HEK293T (cell line): ENCODE data around the gene IL22RA1.
A peak's percentile ranks its signal among the peaks of the same experiment; 100 is the strongest.

Experiments used
- CTCF ChIA-PET: fragments of 350-600 bp; formaldehyde crosslinking; extraction: SDS; loops from one replicate; lab custom pipeline; 2021; ENCODE audit warnings: antibody characterized with exemption, inconsistent platforms; lab: Yijun Ruan, JAX
- POLR2A ChIA-PET: fragments of 350-600 bp; formaldehyde crosslinking; extraction: SDS; loops from one replicate; lab custom pipeline; 2020; ENCODE audit warnings: antibody characterized with exemption, inconsistent platforms; lab: Yijun Ruan, JAX
- DNase-seq: peaks from one replicate; pipeline ENCODE4 v3.0.0; 2012; ENCODE audit warnings: mixed read lengths; ENCODE audit errors: extremely low spot score
- ARNT ChIP-seq: fragments of 450-650 bp; IDR thresholded peaks from 2 replicates; pipeline ENCODE4 v1.6.1; 2017; ENCODE audit warnings: mild to moderate bottlenecking
- BHLHE40 ChIP-seq: fragments of 450-650 bp; IDR thresholded peaks from 2 replicates; pipeline ENCODE4 v1.6.1; 2016; ENCODE audit warnings: mild to moderate bottlenecking, moderate library complexity, borderline replicate concordance
- CTBP1 ChIP-seq: fragments of 450-650 bp; IDR thresholded peaks from 2 replicates; pipeline ENCODE4 v1.6.1; 2016; ENCODE audit warnings: borderline replicate concordance
- ELF4 ChIP-seq: fragments of 450-650 bp; IDR thresholded peaks from 2 replicates; pipeline ENCODE4 v1.6.1; 2017; ENCODE audit warnings: antibody characterized with exemption
- FOXA1 ChIP-seq: fragments of 450-650 bp; IDR thresholded peaks from 2 replicates; pipeline ENCODE4 v1.6.1; 2016; ENCODE audit warnings: mild to moderate bottlenecking
- FOXK2 ChIP-seq: fragments of 450-650 bp; IDR thresholded peaks from 2 replicates; pipeline ENCODE4 v1.6.1; 2016; ENCODE audit warnings: mild to moderate bottlenecking
- FOXM1 ChIP-seq: fragments of 450-650 bp; IDR thresholded peaks from 2 replicates; pipeline ENCODE4 v1.6.1; 2017; ENCODE audit warnings: mild to moderate bottlenecking, borderline replicate concordance
- HDGF ChIP-seq: fragments of 450-650 bp; IDR thresholded peaks from 2 replicates; pipeline ENCODE4 v1.6.1; 2017; ENCODE audit warnings: antibody characterized with exemption, borderline replicate concordance
- L3MBTL2 ChIP-seq: fragments of 450-650 bp; conservative IDR thresholded peaks from 2 replicates; pipeline ENCODE4 v1.6.1; 2016; ENCODE audit warnings: mild to moderate bottlenecking
- LEF1 ChIP-seq: fragments of 450-650 bp; IDR thresholded peaks from 2 replicates; pipeline ENCODE4 v1.6.1; 2017; ENCODE audit warnings: mild to moderate bottlenecking, borderline replicate concordance
- NFRKB ChIP-seq: fragments of 450-650 bp; IDR thresholded peaks from 2 replicates; pipeline ENCODE4 v1.6.1; 2016; ENCODE audit warnings: mild to moderate bottlenecking, moderate library complexity
- PKNOX1 ChIP-seq: fragments of 450-650 bp; IDR thresholded peaks from 2 replicates; pipeline ENCODE4 v1.6.1; 2016
- SP1 ChIP-seq: fragments of 450-650 bp; IDR thresholded peaks from 2 replicates; pipeline ENCODE4 v1.6.1; 2017
- SUZ12 ChIP-seq: fragments of 450-650 bp; IDR thresholded peaks from 2 replicates; pipeline ENCODE4 v1.6.1; 2016; ENCODE audit warnings: mild to moderate bottlenecking
- TARDBP ChIP-seq: fragments of 450-650 bp; IDR thresholded peaks from 2 replicates; pipeline ENCODE4 v1.6.1; 2016
- ZNF384 ChIP-seq: fragments of 450-650 bp; IDR thresholded peaks from 2 replicates; pipeline ENCODE4 v1.6.1; 2016

IL22RA1 gene

DNA sequence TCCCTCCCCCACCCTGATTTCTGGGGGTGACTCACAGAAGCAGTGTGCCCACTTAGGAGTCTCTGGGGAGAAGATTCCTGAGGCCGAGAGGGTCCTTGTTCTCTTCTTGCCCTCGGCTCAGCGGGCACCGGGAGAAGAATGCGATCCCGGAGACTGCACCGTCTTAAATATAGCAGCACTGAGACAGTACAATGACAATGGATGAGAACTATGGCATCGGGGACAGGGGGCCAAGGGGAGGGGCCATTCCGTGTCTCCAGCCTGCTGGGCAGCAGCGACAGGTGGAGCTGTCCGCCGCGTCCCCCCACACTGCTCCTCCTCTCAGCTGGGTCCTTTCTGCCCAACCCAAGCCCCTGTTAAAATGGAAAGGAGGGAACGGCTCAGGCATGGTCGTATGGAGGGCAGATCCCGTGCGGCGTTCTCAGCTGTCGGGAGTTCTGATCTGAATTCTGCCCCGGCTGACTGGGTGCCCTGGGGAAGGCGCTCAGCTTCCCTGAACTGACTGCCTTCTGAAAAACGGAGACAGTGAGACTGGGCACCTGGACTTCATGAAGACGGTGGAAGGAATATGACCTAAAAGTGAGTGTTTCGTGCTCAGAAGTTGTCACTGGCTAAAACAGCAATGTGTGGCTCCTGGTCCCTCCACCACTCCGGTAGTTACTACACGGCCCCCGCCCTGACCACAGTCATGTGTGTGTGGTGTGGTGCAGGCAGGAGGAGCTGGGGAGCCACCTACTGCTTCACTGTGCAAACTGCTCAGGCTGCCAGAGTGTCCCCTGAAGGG is 30.8 kb downstream of the IL22RA1 start, which contains the start of gene MYOM3:
TSS of gene MYOM3 (minus strand) at position 140 of the 784 bp plus-strand sequence. CDS start 3,499 bp downstream, outside the sequence.
- peak; percentile 68 for DNase-seq
- TF ChIP-seq TARDBP, result no peak
- no peak for TF ChIP-seq FOXM1
- no peak for TF ChIP-seq ZNF384
- no peak for TF ChIP-seq SP1
- no peak for TF ChIP-seq BHLHE40
- ChIA-PET CTCF (interaction anchor here (0.7 to 1.0 kb wide), 2 partner anchors 41 to 202 kb away, joined by 3 to 5 read pairs; no protein-coding TSS in a partner anchor), POLR2A (interaction anchor here (0.5 to 1.9 kb wide), 2 partner anchors 131 to 306 kb away, joined by 3 to 6 read pairs; partner anchors contain the start of gene SRSF10)

DNA sequence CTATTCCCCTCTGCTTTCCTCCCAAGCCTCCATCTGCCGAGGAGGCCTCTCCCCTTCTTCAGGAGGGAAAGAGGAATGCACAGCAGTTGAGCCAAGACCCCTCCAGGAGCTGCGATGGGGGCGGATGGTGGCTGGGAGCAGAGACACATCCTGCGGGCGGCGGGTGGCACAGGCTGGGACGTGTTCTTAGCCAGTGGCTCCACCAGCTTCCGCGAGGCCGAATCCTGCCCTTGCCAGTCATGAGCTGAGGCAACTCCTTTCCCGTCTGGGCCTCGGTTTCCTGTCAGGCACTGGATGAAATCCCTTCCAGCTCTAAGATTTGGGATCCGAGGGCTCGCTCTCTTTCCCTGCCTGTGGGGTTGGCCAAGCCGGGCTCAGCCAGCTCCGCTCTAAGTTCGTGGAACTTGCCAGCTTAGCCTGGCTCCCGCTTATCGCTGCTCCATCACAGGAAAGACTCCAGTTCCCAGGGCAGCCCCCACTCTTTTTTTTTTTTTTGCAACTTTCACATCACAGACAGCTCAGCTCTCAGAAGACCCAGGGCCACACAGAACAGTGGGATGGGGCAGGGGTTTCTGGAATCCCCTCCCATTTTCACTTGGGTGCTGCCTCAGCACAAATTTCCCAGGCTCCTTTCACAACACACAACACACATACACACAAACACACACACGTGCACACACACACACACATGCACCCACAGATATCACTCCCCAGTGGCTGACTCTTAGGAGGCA is 31.5 kb downstream of the IL22RA1 start:
- TF ChIP-seq TARDBP, result no peak
- TF ChIP-seq FOXK2, result no peak
- no peak for TF ChIP-seq L3MBTL2
- DNase-seq, result no peak
- ChIA-PET CTCF (interaction anchor here (0.6 to 1.0 kb wide), 2 partner anchors 40 to 453 kb away, joined by 4 to 5 read pairs; no protein-coding TSS in a partner anchor), POLR2A (interaction anchor here (1.9 kb wide), 1 partner anchor 131 kb away, joined by 6 read pairs; the partner anchor contains the start of gene SRSF10)

GRCh38 chr1:24110642-24111261 is 32.2 kb downstream of the IL22RA1 start:
- TF ChIP-seq NFRKB (no peak), FOXA1 (no peak), FOXK2 (no peak)
- CTCF ChIA-PET, result interaction anchor here (0.6 to 1.0 kb wide), 2 partner anchors 39 to 452 kb away, joined by 4 to 5 read pairs; no protein-coding TSS in a partner anchor
- POLR2A ChIA-PET, result no interaction called here
- DNase-seq, result no peak

GRCh38 chr1:24109686-24110475 is 33.1 kb downstream of the IL22RA1 start:
- TF ChIP-seq SP1, result no peak
- no peak for TF ChIP-seq ELF4
- no peak for TF ChIP-seq HDGF
- TF ChIP-seq FOXK2, result no peak
- TF ChIP-seq FOXA1, result no peak
- TF ChIP-seq FOXM1, result no peak
- no peak for TF ChIP-seq ARNT
- no peak for TF ChIP-seq NFRKB
- POLR2A ChIA-PET, result no interaction called here
- CTCF ChIA-PET, result interaction anchor here (0.6 kb wide), 1 partner anchor 693 kb away, joined by 3 read pairs; no protein-coding TSS in a partner anchor
- DNase-seq, result no peak

DNA sequence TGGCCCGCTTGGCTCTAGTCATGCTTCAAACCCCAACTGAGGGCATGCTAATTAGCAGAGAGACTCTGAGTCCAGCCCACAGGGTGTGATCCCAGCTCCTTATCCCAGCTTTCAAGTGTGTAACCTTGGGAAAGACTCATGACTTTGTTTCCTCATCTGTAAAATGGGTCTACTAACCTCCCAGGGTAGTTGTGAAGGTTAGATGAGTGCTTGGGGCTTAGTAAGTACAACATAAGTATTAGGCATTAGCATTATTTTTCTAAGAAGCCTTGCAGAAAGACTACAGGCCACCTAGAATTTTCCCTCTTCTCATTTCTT is 33.8 kb downstream of the IL22RA1 start:
- POLR2A ChIA-PET, result no interaction called here
- CTCF ChIA-PET, result no interaction called here
- TF ChIP-seq LEF1 (no peak), FOXK2 (no peak), HDGF (no peak), CTBP1 (no peak)
- no peak for DNase-seq

DNA sequence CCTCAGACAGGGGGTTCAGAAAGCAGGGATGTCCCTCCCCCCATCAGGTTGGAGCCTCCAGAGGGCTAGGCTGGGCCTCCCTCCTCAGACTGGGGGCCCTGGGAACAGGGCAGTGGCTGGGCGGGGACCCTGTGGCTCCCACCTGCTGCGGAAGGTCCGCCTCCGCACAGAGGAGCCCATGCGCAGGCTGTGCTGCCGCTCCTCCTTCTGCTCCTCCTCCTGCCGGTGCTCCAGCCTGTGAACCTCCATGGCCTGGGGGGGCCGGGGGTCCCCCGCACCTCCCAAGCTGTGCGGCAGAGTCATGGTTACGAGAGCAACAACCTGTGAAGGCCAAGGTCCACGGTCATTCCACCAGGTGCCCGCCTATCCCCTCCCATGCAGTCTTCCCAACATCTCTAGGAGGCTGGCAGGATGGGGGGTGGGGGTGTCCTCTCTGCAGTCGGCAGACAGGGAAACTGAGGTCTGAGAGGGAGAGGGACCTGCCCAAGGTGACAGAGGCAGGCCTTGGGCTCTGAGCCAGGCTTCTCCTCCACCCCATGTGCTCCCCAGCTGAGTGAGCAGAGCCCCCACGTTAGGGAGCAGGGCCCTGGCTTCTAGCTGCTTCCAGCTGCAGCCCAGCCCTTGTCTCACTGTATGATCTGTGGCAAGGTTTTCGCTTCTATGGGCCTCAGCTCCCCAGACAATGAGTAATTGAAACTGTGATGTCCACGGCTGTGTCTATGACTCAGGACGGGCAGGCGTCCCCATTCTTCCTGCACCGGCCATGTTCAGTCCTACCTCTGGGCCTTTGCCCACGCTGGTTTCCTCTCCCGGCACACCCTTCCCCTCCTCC is 34.4 kb downstream of the IL22RA1 start:
- TF ChIP-seq L3MBTL2 (no peak), PKNOX1 (no peak), FOXA1 (no peak), SUZ12 (no peak), BHLHE40 (no peak), ELF4 (no peak), HDGF (no peak), ARNT (no peak), TARDBP (no peak), LEF1 (no peak), FOXM1 (no peak), CTBP1 (no peak), ZNF384 (no peak), SP1 (no peak), NFRKB (no peak), FOXK2 (no peak)
- DNase-seq, result no peak
- ChIA-PET POLR2A (no interaction called here), CTCF (no interaction called here)
